Endothelial cell of umbilical vein (primary cell): ENCODE measurements around the gene MSANTD2. TPM values are rescaled to one million over a fixed set of nuclear protein-coding genes. Genes with fewer than 3 reads are reported as not detected.

Source experiments
- BruUV-seq: library from RNA; stranded (reverse); fragments of 400-500 nt; replicated peaks from 2 replicates; lab custom pipeline; 2021; lab: Mats Ljungman, UMichigan
- CTCF ChIA-PET: fragments of 300-600, 350-600 bp; sonication (Branson Sonifier 250); formaldehyde crosslinking; loops from one replicate; lab custom pipeline; 2021; ENCODE audit warnings: antibody characterized with exemption, inconsistent platforms; lab: Charles Lee
- POLR2A ChIA-PET: fragments of 300-600, 350-600 bp; sonication (Branson Sonifier 250); formaldehyde crosslinking; loops from one replicate; lab custom pipeline; 2021; ENCODE audit warnings: antibody characterized with exemption, inconsistent platforms; lab: Charles Lee
- DNase-seq: peaks from one replicate; pipeline ENCODE4 v3.0.0-alpha.2; 2011; ENCODE audit warnings: low read depth, low spot score
- FAIRE-seq: peaks from 2 replicates; lab custom pipeline; 2011; peaks lifted over from hg19 to GRCh38; lab: Jason Lieb, UNC
- H2AFZ ChIP-seq: 2 replicates; pipeline ENCODE4 v1.6.0; 2012; ENCODE audit warnings: low read depth, low read length, control low read depth, inconsistent platforms
- H3K27ac ChIP-seq: 2 replicates; pipeline ENCODE4 v1.5.1; 2011; ENCODE audit warnings: low read depth, mild to moderate bottlenecking, control low read depth, low read length, moderate library complexity; ENCODE audit not compliant: insufficient read depth
- H3K27me3 ChIP-seq, 2 experiments: 2 replicates each; pipeline versions ENCODE4 v1.6.0 to v1.6.1; 2011; ENCODE audit warnings: low read length in 2 of 2, mixed read lengths in 1 of 2; ENCODE audit not compliant: control insufficient read depth in 2 of 2, insufficient read depth in 2 of 2
- H3K36me3 ChIP-seq, 2 experiments: 2 replicates in 1 of 2; 3 replicates in 1 of 2; pipeline ENCODE4 v1.5.1; 2011; ENCODE audit warnings: low read length in 2 of 2, mild to moderate bottlenecking in 1 of 2, moderate library complexity in 1 of 2; ENCODE audit not compliant: control insufficient read depth in 2 of 2, insufficient read depth in 2 of 2; ENCODE audit errors: extremely low read depth in 1 of 2
- H3K4me1 ChIP-seq: 3 replicates; pipeline ENCODE4 v1.5.1; 2011; ENCODE audit warnings: mild to moderate bottlenecking, low read length; ENCODE audit not compliant: control insufficient read depth, insufficient read depth; ENCODE audit errors: extremely low read depth
- H3K4me2 ChIP-seq: 2 replicates; pipeline ENCODE4 v1.6.1; 2011; ENCODE audit warnings: low read length, control low read depth, mixed read lengths; ENCODE audit not compliant: insufficient read depth
- H3K4me3 ChIP-seq, 3 experiments: fragments of 200-600 bp in 1 of 3; sonication (generic), shearing (Covaris generic) in 1 of 3; replicated peaks in 1 of 3; 2 replicates each; pipeline ENCODE4 v1.5.1; 2011 to 2016; ENCODE audit warnings: control low read depth in 3 of 3, low read length in 3 of 3, mild to moderate bottlenecking in 2 of 3, inconsistent platforms in 1 of 3, low read depth in 1 of 3, moderate library complexity in 1 of 3; ENCODE audit not compliant: insufficient read depth in 1 of 3
- H3K79me2 ChIP-seq: 2 replicates; pipeline ENCODE4 v1.6.0; 2012; ENCODE audit warnings: low read length, inconsistent platforms; ENCODE audit not compliant: control insufficient read depth, insufficient read depth
- H3K9ac ChIP-seq: replicated peaks from 2 replicates; pipeline ENCODE3; 2011; ENCODE audit warnings: low read length, control low read depth; ENCODE audit not compliant: insufficient read depth; ENCODE audit errors: extremely low read depth
- H3K9me1 ChIP-seq: replicated peaks from 3 replicates; pipeline ENCODE4 v1.6.0; 2011; ENCODE audit warnings: mild to moderate bottlenecking, low read length; ENCODE audit not compliant: control insufficient read depth, insufficient read depth; ENCODE audit errors: extremely low read depth
- H3K9me3 ChIP-seq: replicated peaks from 2 replicates; pipeline ENCODE4 v1.5.1; 2012; ENCODE audit warnings: low read length, inconsistent platforms; ENCODE audit not compliant: control insufficient read depth, insufficient read depth
- H4K20me1 ChIP-seq: replicated peaks from 2 replicates; pipeline ENCODE3; 2011; ENCODE audit warnings: mild to moderate bottlenecking, low read length; ENCODE audit not compliant: control insufficient read depth, insufficient read depth; ENCODE audit errors: extremely low read depth
- CTCF ChIP-seq, 2 donors: IDR thresholded peaks; 1 replicate in 1 of 2; 2 replicates in 1 of 2; pipeline ENCODE4 v1.5.1; 2011; ENCODE audit warnings: low read length in 2 of 2, mild to moderate bottlenecking in 2 of 2, moderate library complexity in 2 of 2, control low read depth in 1 of 2, inconsistent platforms in 1 of 2, low read depth in 1 of 2; ENCODE audit not compliant: insufficient read depth in 1 of 2; ENCODE audit errors: extremely low read depth in 1 of 2
- FOS ChIP-seq: IDR thresholded peaks from 2 replicates; pipeline ENCODE4 v1.6.1; 2011; ENCODE audit warnings: mild to moderate bottlenecking, low read length, moderate library complexity, borderline replicate concordance; ENCODE audit not compliant: insufficient read depth
- JUN ChIP-seq: IDR thresholded peaks from 2 replicates; pipeline ENCODE4 v1.6.1; 2011; ENCODE audit warnings: borderline replicate concordance, low read depth; ENCODE audit not compliant: insufficient read length, insufficient read depth
- MAX ChIP-seq: IDR thresholded peaks from 2 replicates; pipeline ENCODE4 v1.6.1; 2011; ENCODE audit not compliant: insufficient read depth, insufficient read length
- POLR2AphosphoS5 ChIP-seq: IDR thresholded peaks from 2 replicates; pipeline ENCODE4 v1.6.1; 2012; ENCODE audit warnings: low read depth, mild to moderate bottlenecking, control low read depth, low read length, moderate library complexity; ENCODE audit not compliant: insufficient read depth
- dilution Hi-C: fragments of 300-500 bp; cut with MboI; formaldehyde crosslinking; loops from one replicate; pipeline ENCODE4 v1.15.0; 2019; ENCODE audit warnings: low sequenced_read_pairs; ENCODE audit not compliant: extremely low pct_ligation_motif_present
- intact Hi-C: fragments of 100-400 bp; cut with micrococcal nuclease; formaldehyde crosslinking; loops from one replicate; pipeline ENCODE4 v1.10.0; 2022
- polyA plus RNA-seq, 4 experiments: library from polyadenylated mRNA; depleted of rRNA in 3 of 4; stranded (reverse) in 3 of 4; unstranded in 1 of 4; fragments of >200 nt; gene quantifications; 2 replicates each; pipeline versions ENCODE4 v1.2.1 to v1.2.3, GENCODE V29; 2011 to 2012; ENCODE audit warnings: missing spikeins in 1 of 4
- total RNA-seq: library from RNA; stranded (reverse); gene quantifications from 2 replicates; pipeline ENCODE4 v1.2.3, GENCODE V29; 2021

The MSANTD2 gene
- total and polyA plus RNA-seq, 2 donors (not counting 3 experiments of a cell fraction or from before 2014, with no cell fraction given): 5.5 to 23.2 TPM

GRCh38 chr11:124846070-124846673 lies 46.0 kb upstream of the MSANTD2 start:
- dilution Hi-C loops (no loop called here), intact Hi-C loops (no loop called here)
- H3K9ac ChIP-seq: no peak overlapping the region
- peaks cover 81 to 99% of the 10 kb centered on the region in 2 experiments for H3K27me3 ChIP-seq
- H3K9me3 ChIP-seq: no peaks in the 10 kb centered on the region
- H3K9me1 ChIP-seq: no peaks in the 10 kb centered on the region
- no peaks in the 10 kb centered on the region for H4K20me1 ChIP-seq
- H3K4me3 ChIP-seq: no peak overlapping the region
- H3K4me1 ChIP-seq: no peaks in the 10 kb centered on the region
- no peak overlapping the region for H2AFZ ChIP-seq
- CTCF ChIA-PET: interaction anchor here (0.9 to 2.7 kb wide), 3 partner anchors 10 to 213 kb away, joined by 3 to 13 read pairs (median 5); partner anchors contain the start of gene ROBO3
- FAIRE-seq (no peak), DNase-seq (no peak)
- BruUV-seq: no TSS peak
- TF ChIP-seq POLR2AphosphoS5 (no peak), JUN (no peak), CTCF (IDR thresholded peaks at IDR 0.05; ENCODE audit: extremely low read depth in 1 of 2, insufficient read depth in 1 of 2, low read depth in 1 of 2, low read length in 2 of 2) (no peak), FOS (no peak), MAX (no peak)
- no peaks in the 10 kb centered on the region for H3K36me3 ChIP-seq
- no peak overlapping the region for H3K4me2 ChIP-seq
- no peaks in the 10 kb centered on the region for H3K79me2 ChIP-seq
- POLR2A ChIA-PET: no interaction called here
- H3K27ac ChIP-seq: no peak overlapping the region
